Liver (tissue), 9 donors: ENCODE measurements around the gene SLIT3. TPM values are rescaled to one million over a fixed set of nuclear protein-coding genes. Genes with fewer than 3 reads are reported as not detected.
A peak's percentile ranks its signal among the peaks of the same experiment; 100 is the strongest.

Experiments
- DNase-seq: peaks from one replicate; pipeline ENCODE4 v3.0.0-alpha.2; 2017; ENCODE audit warnings: low spot score
- H3K27ac ChIP-seq, 2 donors: one replicate each; pipeline ENCODE4 v1.7.0; 2013; ENCODE audit warnings: inconsistent platforms in 2 of 2, low read length in 2 of 2, control low read depth in 1 of 2, low read depth in 1 of 2, mild to moderate bottlenecking in 1 of 2
- H3K27me3 ChIP-seq, 4 donors: one replicate each; pipeline versions ENCODE4 v1.6.1 to v1.7.0; 2013; ENCODE audit warnings: low read length in 3 of 4, inconsistent platforms in 1 of 4, mild to moderate bottlenecking in 1 of 4, moderate library complexity in 1 of 4; ENCODE audit not compliant: control insufficient read depth in 4 of 4, insufficient read depth in 4 of 4
- H3K36me3 ChIP-seq, 4 donors: one replicate each; pipeline versions ENCODE4 v1.6.1 to v1.7.0; 2013; ENCODE audit warnings: low read length in 3 of 4, mild to moderate bottlenecking in 3 of 4, low read depth in 1 of 4, moderate library complexity in 1 of 4; ENCODE audit not compliant: control insufficient read depth in 4 of 4, insufficient read depth in 3 of 4
- H3K4me1 ChIP-seq, 4 donors: one replicate each; pipeline versions ENCODE4 v1.6.1 to v1.7.0; 2013; ENCODE audit warnings: low read length in 3 of 4, mild to moderate bottlenecking in 3 of 4, moderate library complexity in 1 of 4; ENCODE audit not compliant: control insufficient read depth in 4 of 4, insufficient read depth in 4 of 4
- H3K4me3 ChIP-seq, 3 donors: one replicate each; pipeline versions ENCODE4 v1.6.1 to v1.7.0; 2013; ENCODE audit warnings: low read length in 3 of 3, control low read depth in 1 of 3, low read depth in 1 of 3, mild to moderate bottlenecking in 1 of 3
- H3K9ac ChIP-seq, 2 donors: one replicate each; pipeline ENCODE4 v1.7.0; 2013; ENCODE audit warnings: low read length in 2 of 2, mild to moderate bottlenecking in 2 of 2, moderate library complexity in 2 of 2, control low read depth in 1 of 2, low read depth in 1 of 2
- H3K9me3 ChIP-seq, 4 donors: one replicate each; pipeline versions ENCODE4 v1.6.1 to v1.7.0; 2013; ENCODE audit warnings: low read length in 3 of 4; ENCODE audit not compliant: control insufficient read depth in 4 of 4
- CTCF ChIP-seq: fragments of 150-350 bp; IDR thresholded peaks from 2 replicates; pipeline ENCODE4 v1.5.1; 2017; ENCODE audit warnings: improper control_type of control experiment, low read depth, low read length; ENCODE audit not compliant: missing input control
- FOXA1 ChIP-seq: IDR thresholded peaks from 2 replicates; pipeline ENCODE4 v1.6.1; 2016; ENCODE audit warnings: antibody characterized with exemption
- FOXA2 ChIP-seq: IDR thresholded peaks from 2 replicates; pipeline ENCODE4 v1.6.1; 2016; ENCODE audit warnings: antibody characterized with exemption
- GABPA ChIP-seq, 2 donors: IDR thresholded peaks in 1 of 2; conservative IDR thresholded peaks in 1 of 2; 2 replicates each; pipeline ENCODE4 v1.6.1; 2016; ENCODE audit warnings: antibody characterized with exemption in 2 of 2, mild to moderate bottlenecking in 1 of 2, moderate library complexity in 1 of 2
- HNF4A ChIP-seq, 2 donors: conservative IDR thresholded peaks; 2 replicates each; pipeline ENCODE4 v1.6.1; 2016; ENCODE audit warnings: antibody characterized with exemption in 2 of 2, mild to moderate bottlenecking in 2 of 2
- HNF4G ChIP-seq: IDR thresholded peaks from 2 replicates; pipeline ENCODE4 v1.6.1; 2016; ENCODE audit warnings: antibody characterized with exemption
- JUND ChIP-seq, 2 donors: IDR thresholded peaks; 2 replicates each; pipeline ENCODE4 v1.6.1; 2016; ENCODE audit warnings: antibody characterized with exemption in 2 of 2
- NR2F2 ChIP-seq: IDR thresholded peaks from 2 replicates; pipeline ENCODE4 v1.6.1; 2016; ENCODE audit warnings: antibody characterized with exemption
- RAD21 ChIP-seq, 2 donors: IDR thresholded peaks; 2 replicates each; pipeline ENCODE4 v1.6.1; 2016; ENCODE audit warnings: antibody characterized with exemption in 2 of 2, mild to moderate bottlenecking in 2 of 2
- RXRA ChIP-seq, 2 donors: IDR thresholded peaks; 2 replicates each; pipeline ENCODE4 v1.6.1; 2017 to 2018; ENCODE audit warnings: antibody characterized with exemption in 2 of 2, mild to moderate bottlenecking in 1 of 2
- SP1 ChIP-seq: IDR thresholded peaks from 2 replicates; pipeline ENCODE4 v1.6.1; 2018; ENCODE audit warnings: antibody characterized with exemption, mild to moderate bottlenecking
- TAF1 ChIP-seq: conservative IDR thresholded peaks from 2 replicates; pipeline ENCODE4 v1.6.1; 2016; ENCODE audit warnings: antibody characterized with exemption, mild to moderate bottlenecking
- YY1 ChIP-seq: IDR thresholded peaks from 2 replicates; pipeline ENCODE4 v1.6.1; 2016; ENCODE audit warnings: antibody characterized with exemption, mild to moderate bottlenecking
- ZBTB33 ChIP-seq: IDR thresholded peaks from 2 replicates; pipeline ENCODE4 v1.6.1; 2016; ENCODE audit warnings: antibody characterized with exemption
- WGBS: extraction: QIAGEN DNeasy Blood & Tissue Kit; methylation state at CpG from one replicate; pipeline ENCODE4 v1.1.7; 2013; 5-methylcytosine and 5-hydroxymethylcytosine counted together
- polyA plus RNA-seq, 2 donors: library from polyadenylated mRNA; stranded (reverse) in 1 of 2; unstranded in 1 of 2; fragments of 200-250 nt in 1 of 2; fragments of >200 nt in 1 of 2; fragmentation: Nextera tagmentation in 1 of 2; extraction: Ambion mirVana in 1 of 2; gene quantifications; one replicate each; pipeline versions ENCODE4 v1.2.1 to v1.2.3, GENCODE V29; 2013 to 2015
- total RNA-seq, 2 donors: library from RNA; depleted of rRNA; stranded (reverse); fragments of >200 nt; gene quantifications; one replicate each; pipeline ENCODE4 v1.2.3, GENCODE V29; 2014
- TF ChIP-seq, protein P1 (sequence below): IDR thresholded peaks from 2 replicates; pipeline ENCODE4 v1.6.1; 2016; ENCODE audit warnings: antibody characterized with exemption
- TF ChIP-seq, protein P2 (sequence below): IDR thresholded peaks from 2 replicates; pipeline ENCODE4 v1.6.1; 2016; ENCODE audit warnings: antibody characterized with exemption
- TF ChIP-seq, protein P3 (sequence below): IDR thresholded peaks from 2 replicates; pipeline ENCODE4 v1.6.1; 2016; ENCODE audit warnings: antibody characterized with exemption, mild to moderate bottlenecking
- donor health status: healthy.
- donor health status: healthy.
- donor health status: healthy.
- donor health status: healthy.
- donor health status: healthy.

Gene SLIT3
- total and polyA plus RNA-seq, 4 donors, result 0.61 to 1.3 (median 0.91) TPM

GRCh38 chr5:168816661-168817060, 484.3 kb downstream of the SLIT3 start (continued):
- TF ChIP-seq, protein P1, sequence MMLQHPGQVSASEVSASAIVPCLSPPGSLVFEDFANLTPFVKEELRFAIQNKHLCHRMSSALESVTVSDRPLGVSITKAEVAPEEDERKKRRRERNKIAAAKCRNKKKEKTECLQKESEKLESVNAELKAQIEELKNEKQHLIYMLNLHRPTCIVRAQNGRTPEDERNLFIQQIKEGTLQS, result no peak

DNA sequence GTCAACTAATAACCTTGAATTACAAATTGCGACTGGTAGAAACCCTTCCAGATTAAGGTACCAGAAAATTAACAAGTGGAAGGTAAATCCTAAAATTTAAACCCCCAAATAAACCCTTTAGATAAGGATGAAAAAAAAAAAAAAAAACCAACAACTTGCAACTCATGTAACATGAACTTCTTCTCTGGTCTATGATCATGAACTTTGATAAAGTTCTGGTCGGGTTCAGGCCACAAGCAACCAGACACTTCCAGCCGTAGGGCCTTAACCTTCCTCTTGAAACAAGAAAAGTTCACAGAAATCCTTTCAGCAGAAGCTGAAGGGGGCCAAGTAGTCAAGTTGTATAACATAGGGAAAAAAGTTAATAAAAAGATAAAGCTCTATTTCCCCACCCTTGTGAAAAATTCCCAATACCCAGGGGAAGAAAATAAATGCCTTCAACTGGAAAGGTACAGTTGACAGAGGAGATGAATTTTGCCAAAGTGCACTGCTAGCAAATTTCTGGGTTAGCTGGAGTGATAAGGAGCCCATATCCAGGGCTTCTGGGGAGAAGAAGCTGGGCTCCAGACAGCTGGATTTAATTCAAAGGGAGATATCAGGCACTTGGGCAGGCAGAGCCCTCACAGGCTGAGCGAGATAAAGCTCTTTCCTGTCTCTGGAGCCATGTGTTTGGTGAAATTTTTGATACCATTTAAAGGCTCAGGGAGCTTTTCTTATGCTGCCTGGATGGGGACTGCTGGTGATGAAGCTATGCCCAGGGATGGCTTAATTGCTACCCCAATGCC, 487.6 kb downstream of the SLIT3 start:
- whole genome bisulfite sequencing, result 70% methylated on average over 4 of the region's 4 CpGs
- H3K36me3 ChIP-seq, result no peaks in the 10 kb centered on the region
- DNase-seq, result peak; percentile 51
- no peaks in the 10 kb centered on the region for H3K4me1 ChIP-seq
- TF ChIP-seq HNF4A (conservative IDR thresholded peaks at IDR 0.05) (no peak), RAD21 (IDR thresholded peaks at IDR 0.05) (no peak), FOXA1 (no peak), JUND (IDR thresholded peaks at IDR 0.05) (no peak), SP1 (no peak), FOXA2 (no peak), NR2F2 (no peak), RXRA (IDR thresholded peaks at IDR 0.05) (no peak), YY1 (no peak), ZBTB33 (no peak), CTCF (no peak), TAF1 (no peak), GABPA (IDR thresholded peaks at IDR 0.05 in 1 of 2, conservative IDR thresholded peaks at IDR 0.05 in 1 of 2) (no peak), HNF4G (no peak)
- TF ChIP-seq, protein P2, sequence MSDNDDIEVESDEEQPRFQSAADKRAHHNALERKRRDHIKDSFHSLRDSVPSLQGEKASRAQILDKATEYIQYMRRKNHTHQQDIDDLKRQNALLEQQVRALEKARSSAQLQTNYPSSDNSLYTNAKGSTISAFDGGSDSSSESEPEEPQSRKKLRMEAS, result no peak
- TF ChIP-seq, protein P3, sequence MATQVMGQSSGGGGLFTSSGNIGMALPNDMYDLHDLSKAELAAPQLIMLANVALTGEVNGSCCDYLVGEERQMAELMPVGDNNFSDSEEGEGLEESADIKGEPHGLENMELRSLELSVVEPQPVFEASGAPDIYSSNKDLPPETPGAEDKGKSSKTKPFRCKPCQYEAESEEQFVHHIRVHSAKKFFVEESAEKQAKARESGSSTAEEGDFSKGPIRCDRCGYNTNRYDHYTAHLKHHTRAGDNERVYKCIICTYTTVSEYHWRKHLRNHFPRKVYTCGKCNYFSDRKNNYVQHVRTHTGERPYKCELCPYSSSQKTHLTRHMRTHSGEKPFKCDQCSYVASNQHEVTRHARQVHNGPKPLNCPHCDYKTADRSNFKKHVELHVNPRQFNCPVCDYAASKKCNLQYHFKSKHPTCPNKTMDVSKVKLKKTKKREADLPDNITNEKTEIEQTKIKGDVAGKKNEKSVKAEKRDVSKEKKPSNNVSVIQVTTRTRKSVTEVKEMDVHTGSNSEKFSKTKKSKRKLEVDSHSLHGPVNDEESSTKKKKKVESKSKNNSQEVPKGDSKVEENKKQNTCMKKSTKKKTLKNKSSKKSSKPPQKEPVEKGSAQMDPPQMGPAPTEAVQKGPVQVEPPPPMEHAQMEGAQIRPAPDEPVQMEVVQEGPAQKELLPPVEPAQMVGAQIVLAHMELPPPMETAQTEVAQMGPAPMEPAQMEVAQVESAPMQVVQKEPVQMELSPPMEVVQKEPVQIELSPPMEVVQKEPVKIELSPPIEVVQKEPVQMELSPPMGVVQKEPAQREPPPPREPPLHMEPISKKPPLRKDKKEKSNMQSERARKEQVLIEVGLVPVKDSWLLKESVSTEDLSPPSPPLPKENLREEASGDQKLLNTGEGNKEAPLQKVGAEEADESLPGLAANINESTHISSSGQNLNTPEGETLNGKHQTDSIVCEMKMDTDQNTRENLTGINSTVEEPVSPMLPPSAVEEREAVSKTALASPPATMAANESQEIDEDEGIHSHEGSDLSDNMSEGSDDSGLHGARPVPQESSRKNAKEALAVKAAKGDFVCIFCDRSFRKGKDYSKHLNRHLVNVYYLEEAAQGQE, result no peak
- TF ChIP-seq, protein P1, result no peak
- no peaks in the 10 kb centered on the region for H3K27me3 ChIP-seq
- H3K4me3 ChIP-seq, result no peak overlapping the region
- H3K9me3 ChIP-seq, result peaks cover 0 to 3% (median 0%) of the 10 kb centered on the region in 4 donors
- no peak overlapping the region for H3K9ac ChIP-seq
- H3K27ac ChIP-seq, result no peak overlapping the region
